Measurements from ENCODE around the gene GPRASP1. TPM values are rescaled to one million over a fixed set of nuclear protein-coding genes. Genes with fewer than 3 reads are reported as not detected.

Gene GPRASP1
- total RNA-seq: 0.65 and 1.5 TPM in 2 replicates

GRCh38 chrX:102651242-102652011 is at the start of gene GPRASP1:
TSS of gene GPRASP1 (plus strand) at chrX:102651483. CDS start at chrX:102653914, 2,431 bp downstream.

Other genes starting within 250 kb of the GPRASP1 start
- gene NXF2B, start 211.5 kb upstream of the GPRASP1 start, total RNA-seq: not detected in 2 replicates
- not detected in 2 replicates for gene TCP11X2, start 179.7 kb upstream of the GPRASP1 start, total RNA-seq
- gene TMSB15A, start 134.7 kb upstream of the GPRASP1 start, total RNA-seq: 4.1 and 15.9 TPM in 2 replicates
- 14.3 and 19.1 TPM in 2 replicates for gene ARMCX5, start 52.0 kb upstream of the GPRASP1 start, total RNA-seq
- gene GPRASP2, start 61.0 kb downstream of the GPRASP1 start, total RNA-seq: 15.6 and 17.9 TPM in 2 replicates
- 4.9 and 11.6 TPM in 2 replicates for gene GPRASP3, start 69.3 kb downstream of the GPRASP1 start, total RNA-seq

Data from epithelial cell of umbilical artery (primary cell).